ENCODE measurements around the gene C2orf81. TPM values are rescaled to one million over a fixed set of nuclear protein-coding genes. Genes with fewer than 3 reads are reported as not detected.
A peak's percentile ranks its signal among the peaks of the same experiment; 100 is the strongest.

The C2orf81 gene
- total RNA-seq, 1 experiment from 2014 or later, result 9.8 TPM

GRCh38 chr2:74390606-74391005, 30.8 kb downstream of the C2orf81 start:
- ChIA-PET POLR2A (ENCODE audit: unreplicated experiment) (interaction anchor here (0.6 kb wide), 1 partner anchor 654 kb away, joined by 3 read pairs; the partner anchor contains the start of gene TPRKB), CTCF (no interaction called here)
- H3K4me3 ChIP-seq, result peak overlapping the region; percentile 90
- TF ChIP-seq EZH2 (IDR thresholded peaks at IDR 0.05; ENCODE audit: low read depth) (no peak), CTCF (conservative IDR thresholded peaks at IDR 0.05) (no peak)
- peaks cover 45% of the 10 kb centered on the region for H3K79me2 ChIP-seq (ENCODE audit: low read depth)
- H3K4me2 ChIP-seq, result peak overlapping the region; percentile 98
- H3K9me3 ChIP-seq (ENCODE audit: insufficient read depth, low read depth), result no peaks in the 10 kb centered on the region
- intact Hi-C loops (cut with micrococcal nuclease; ENCODE audit: unreplicated experiment), result no loop called here
- H3K36me3 ChIP-seq (ENCODE audit: low read depth), result no peaks in the 10 kb centered on the region
- H3K27me3 ChIP-seq (ENCODE audit: insufficient read depth, low read depth), result no peaks in the 10 kb centered on the region
- H3K27ac ChIP-seq, result no peak overlapping the region
- H3K9me2 ChIP-seq (ENCODE audit: insufficient read depth), result no peaks in the 10 kb centered on the region
- H3F3A ChIP-seq (ENCODE audit: insufficient read depth, low read depth), result no peaks in the 10 kb centered on the region
- peaks cover 12% of the 10 kb centered on the region for H4K20me1 ChIP-seq (ENCODE audit: insufficient read depth)
- no peak overlapping the region for H2AFZ ChIP-seq
- DNase-seq, result no peak
- peaks cover 19% of the 10 kb centered on the region for H3K4me1 ChIP-seq (replicated peaks; ENCODE audit: insufficient read depth)
- TSS peak; percentile 43 for BruUV-seq (replicated peaks)

GRCh38 chr2:74387346-74387745, 34.1 kb downstream of the C2orf81 start:
- POLR2A ChIA-PET (ENCODE audit: unreplicated experiment), result no interaction called here

GRCh38 chr2:74385396-74385795, 36.0 kb downstream of the C2orf81 start:
- H3K79me2 ChIP-seq (ENCODE audit: low read depth), result peaks cover 55% of the 10 kb centered on the region
- intact Hi-C loops (cut with micrococcal nuclease; ENCODE audit: unreplicated experiment), result no loop called here
- POLR2A ChIA-PET (ENCODE audit: unreplicated experiment), result no interaction called here
- no peak overlapping the region for H2AFZ ChIP-seq
- H3K27ac ChIP-seq, result no peak overlapping the region
- TF ChIP-seq EZH2 (IDR thresholded peaks at IDR 0.05; ENCODE audit: low read depth), result no peak
- no peak for TF ChIP-seq CTCF (conservative IDR thresholded peaks at IDR 0.05)
- H3K4me2 ChIP-seq, result no peak overlapping the region
- 0 out of 2 replicates have a peak, but pooled peaks cover 7% of the 10 kb centered on the region for H3K36me3 ChIP-seq (ENCODE audit: low read depth)
- no peaks in the 10 kb centered on the region for H3K9me2 ChIP-seq (ENCODE audit: insufficient read depth)
- no peaks in the 10 kb centered on the region for H3K9me3 ChIP-seq (ENCODE audit: insufficient read depth, low read depth)
- H3K4me1 ChIP-seq (replicated peaks; ENCODE audit: insufficient read depth), result peaks cover 6% of the 10 kb centered on the region
- H4K20me1 ChIP-seq (ENCODE audit: insufficient read depth), result peaks cover 29% of the 10 kb centered on the region
- no peak for DNase-seq
- H3K27me3 ChIP-seq (ENCODE audit: insufficient read depth, low read depth), result no peaks in the 10 kb centered on the region
- no TSS peak for BruUV-seq (replicated peaks)
- no peak overlapping the region for H3K4me3 ChIP-seq
- CTCF ChIA-PET, result no interaction called here
- no peaks in the 10 kb centered on the region for H3F3A ChIP-seq (ENCODE audit: insufficient read depth, low read depth)

More at GRCh38 chr2:74387346-74387745, 34.1 kb downstream of the C2orf81 start:
- no peaks in the 10 kb centered on the region for H3K27me3 ChIP-seq (ENCODE audit: insufficient read depth, low read depth)
- no peak overlapping the region for H3K4me3 ChIP-seq
- H4K20me1 ChIP-seq (ENCODE audit: insufficient read depth), result peaks cover 16% of the 10 kb centered on the region
- H3K9me3 ChIP-seq (ENCODE audit: insufficient read depth, low read depth), result no peaks in the 10 kb centered on the region
- TF ChIP-seq EZH2 (IDR thresholded peaks at IDR 0.05; ENCODE audit: low read depth) (no peak), CTCF (conservative IDR thresholded peaks at IDR 0.05) (no peak)
- no peak overlapping the region for H2AFZ ChIP-seq
- H3K79me2 ChIP-seq (ENCODE audit: low read depth), result peaks cover 52% of the 10 kb centered on the region
- no peak overlapping the region for H3K27ac ChIP-seq
- H3K9me2 ChIP-seq (ENCODE audit: insufficient read depth), result no peaks in the 10 kb centered on the region
- no peaks in the 10 kb centered on the region for H3F3A ChIP-seq (ENCODE audit: insufficient read depth, low read depth)
- intact Hi-C loops (cut with micrococcal nuclease; ENCODE audit: unreplicated experiment), result no loop called here
- peaks cover 16% of the 10 kb centered on the region for H3K4me1 ChIP-seq (replicated peaks; ENCODE audit: insufficient read depth)
- no TSS peak for BruUV-seq (replicated peaks)
- no peak overlapping the region for H3K4me2 ChIP-seq
- 0 out of 2 replicates have a peak, but pooled peaks cover 7% of the 10 kb centered on the region for H3K36me3 ChIP-seq (ENCODE audit: low read depth)
- DNase-seq, result no peak
- CTCF ChIA-PET, result no interaction called here

Measured in PC-9 (cell line).